Upper lobe of left lung (tissue), 6 donors: Measurements from ENCODE around the gene NSMCE1. TPM values are rescaled to one million over a fixed set of nuclear protein-coding genes. Genes with fewer than 3 reads are reported as not detected.
A peak's percentile ranks its signal among the peaks of the same experiment; 100 is the strongest.

Source experiments
- ATAC-seq, 2 donors: fragments of 200-7000 bp; cut with Tn5 transposase; one replicate each; pipeline ENCODE4 v1.9.1; 2022; ENCODE audit warnings: mild to moderate bottlenecking in 2 of 2, moderate library complexity in 2 of 2; ENCODE audit not compliant: low FRiP score in 2 of 2
- DNase-seq, 2 donors: peaks; one replicate each; pipeline ENCODE4 v3.0.0-alpha.2; 2019 to 2020
- H3K27ac ChIP-seq, 4 donors: fragments of 200-600 bp; sonication (generic); one replicate each; pipeline ENCODE4 v1.5.1; 2016 to 2019
- H3K27me3 ChIP-seq, 4 donors: fragments of 200-600 bp; sonication (generic); one replicate each; pipeline ENCODE4 v1.5.1; 2017 to 2019
- H3K36me3 ChIP-seq, 4 donors: fragments of 200-600 bp; sonication (generic); one replicate each; pipeline ENCODE4 v1.5.1; 2016 to 2019
- H3K4me1 ChIP-seq, 4 donors: fragments of 200-600 bp; sonication (generic); one replicate each; pipeline ENCODE4 v1.5.1; 2018 to 2019
- H3K4me3 ChIP-seq, 4 donors: fragments of 200-600 bp; sonication (generic); one replicate each; pipeline ENCODE4 v1.5.1; 2017 to 2019; ENCODE audit warnings: mild to moderate bottlenecking in 2 of 4, moderate library complexity in 1 of 4
- H3K9me3 ChIP-seq, 4 donors: fragments of 200-600 bp; sonication (generic); one replicate each; pipeline ENCODE4 v1.5.1; 2018 to 2019
- CTCF ChIP-seq, 6 experiments: fragments of 450-650 bp in 4 of 6; fragments of 200-600 bp in 2 of 6; sonication (generic) in 2 of 6; IDR thresholded peaks; one replicate each; pipeline ENCODE4 v1.5.1; 2016 to 2019; ENCODE audit warnings: antibody characterized with exemption in 6 of 6
- EP300 ChIP-seq, 4 donors: sonication (generic); formaldehyde crosslinking; IDR thresholded peaks; one replicate each; pipeline ENCODE4 v1.5.1; 2017; ENCODE audit warnings: antibody characterized with exemption in 4 of 4, control low read depth in 2 of 4
- POLR2A ChIP-seq, 4 donors: fragments of 450-650 bp; IDR thresholded peaks; one replicate each; pipeline ENCODE4 v1.5.1; 2016 to 2017; ENCODE audit warnings: antibody characterized with exemption in 4 of 4, mild to moderate bottlenecking in 2 of 4
- POLR2AphosphoS5 ChIP-seq, 2 donors: sonication (generic); formaldehyde crosslinking; IDR thresholded peaks; one replicate each; pipeline ENCODE4 v1.5.1; 2017; ENCODE audit warnings: antibody characterized with exemption in 2 of 2
- WGBS, 2 donors: methylation state at CpG; one replicate each; pipeline ENCODE4 v1.1.5; 2017 to 2018; 5-methylcytosine and 5-hydroxymethylcytosine counted together
- total RNA-seq, 6 donors: library from RNA; depleted of rRNA in 4 of 6; stranded (reverse); fragments of >200 nt in 4 of 6; gene quantifications; one replicate each; pipeline versions ENCODE4 v1.1.0 to v1.2.1, GENCODE V29; 2016 to 2021
- donor health status: DM: no; HTN: no; CAD: no; lungs with moderate emphysema.
- donor health status: DM: no; HTN: yes; CAD: no; lungs with severe emphysema.

The NSMCE1 gene
- total RNA-seq, 6 donors from 2014 or later: 14.7 to 50.6 (median 31.0) TPM

- Histone ChIP-seq H3K9me3 (no peaks in the 10 kb centered on the region), H3K27me3 (no peaks in the 10 kb centered on the region), H3K4me1 (peaks cover 58 to 79% (median 70%) of the 10 kb centered on the region in 4 donors), H3K4me3 (peak overlapping the region in 2 of 4 donors; percentile 15 to 37), H3K27ac (peak overlapping the region; percentile 71 to 89 (median 82)), H3K36me3 (no peaks in the 10 kb centered on the region)
- ATAC-seq: peak; percentile 52 to 65
- WGBS, 2 donors: 24 to 27% methylated on average over 10 to 13 of the region's 13 CpGs
- TF ChIP-seq POLR2A (IDR thresholded peaks at IDR 0.05): peak in 2 of 4 donors; percentile 24 to 58
- peak; percentile 79 to 81 for TF ChIP-seq POLR2AphosphoS5 (IDR thresholded peaks at IDR 0.05)
- peak in 3 of 6 experiments; percentile 13 to 20 (median 20) for TF ChIP-seq CTCF (IDR thresholded peaks at IDR 0.05)
- peak in 2 of 4 donors; percentile 76 to 85 for TF ChIP-seq EP300 (IDR thresholded peaks at IDR 0.05)
- DNase-seq: peak in 1 of 2 donors; percentile 55
Measured at GRCh38 chr16:27242868-27243590, 25.5 kb downstream of the NSMCE1 start.

- Histone ChIP-seq H3K27me3 (no peaks in the 10 kb centered on the region), H3K9me3 (no peaks in the 10 kb centered on the region), H3K27ac (peak overlapping the region; percentile 71 to 89 (median 82)), H3K36me3 (no peaks in the 10 kb centered on the region), H3K4me1 (peaks cover 64 to 85% (median 76%) of the 10 kb centered on the region in 4 donors), H3K4me3 (peak overlapping the region in 2 of 4 donors; percentile 15 to 37)
- DNase-seq (no peak), ATAC-seq (no peak)
- 62 to 63% methylated on average over 2 of the region's 2 CpGs for WGBS, 2 donors
- no peak for TF ChIP-seq EP300 (IDR thresholded peaks at IDR 0.05)
- TF ChIP-seq POLR2AphosphoS5 (IDR thresholded peaks at IDR 0.05): no peak
- TF ChIP-seq POLR2A (IDR thresholded peaks at IDR 0.05): no peak
- no peak for TF ChIP-seq CTCF (IDR thresholded peaks at IDR 0.05)
Measured at GRCh38 chr16:27242398-27242797, 26.2 kb downstream of the NSMCE1 start.

- Histone ChIP-seq H3K27ac (peak overlapping the region; percentile 71 to 89 (median 82)), H3K9me3 (no peaks in the 10 kb centered on the region), H3K4me3 (no peak overlapping the region), H3K27me3 (no peaks in the 10 kb centered on the region), H3K4me1 (peaks cover 72 to 90% (median 80%) of the 10 kb centered on the region in 4 donors), H3K36me3 (no peaks in the 10 kb centered on the region)
- TF ChIP-seq EP300 (IDR thresholded peaks at IDR 0.05) (peak in 1 of 4 donors; percentile 9), POLR2A (IDR thresholded peaks at IDR 0.05) (no peak), POLR2AphosphoS5 (IDR thresholded peaks at IDR 0.05) (no peak), CTCF (IDR thresholded peaks at IDR 0.05) (no peak)
- peak in 1 of 2 donors; percentile 20 for DNase-seq
- ATAC-seq: no peak
- whole genome bisulfite sequencing, 2 donors: 70 to 78% methylated on average over 13 of the region's 13 CpGs
Measured at GRCh38 chr16:27241658-27242057, 26.9 kb downstream of the NSMCE1 start.

- ATAC-seq (no peak), DNase-seq (peak in 1 of 2 donors; percentile 20)
- TF ChIP-seq EP300 (IDR thresholded peaks at IDR 0.05) (no peak), POLR2A (IDR thresholded peaks at IDR 0.05) (no peak), POLR2AphosphoS5 (IDR thresholded peaks at IDR 0.05) (peak; percentile 33 to 35), CTCF (IDR thresholded peaks at IDR 0.05) (no peak)
- peak overlapping the region; percentile 71 to 89 (median 82) for H3K27ac ChIP-seq
- no peak overlapping the region for H3K4me3 ChIP-seq
- no peaks in the 10 kb centered on the region for H3K9me3 ChIP-seq
- no peaks in the 10 kb centered on the region for H3K27me3 ChIP-seq
- WGBS, 2 donors: 75 to 81% methylated on average over 6 of the region's 6 CpGs
- peaks cover 78 to 90% (median 82%) of the 10 kb centered on the region in 4 donors for H3K4me1 ChIP-seq
- no peaks in the 10 kb centered on the region for H3K36me3 ChIP-seq
Measured at GRCh38 chr16:27240948-27241531, 27.5 kb downstream of the NSMCE1 start.
